Left ventricle myocardium inferior (tissue), 1 donor: ENCODE results near the gene PLXNA4. TPM values are rescaled to one million over a fixed set of nuclear protein-coding genes. Genes with fewer than 3 reads are reported as not detected.
A peak's percentile ranks its signal among the peaks of the same experiment; 100 is the strongest.

Experiments
- DNase-seq: peaks from one replicate; pipeline ENCODE4 v3.0.0-alpha.2; 2020
- H3K27ac ChIP-seq: fragments of 200-600 bp; replicated peaks from 2 replicates; pipeline ENCODE4 v1.8.0; 2021
- H3K27me3 ChIP-seq: fragments of 200-600 bp; 2 replicates; pipeline ENCODE4 v1.8.0; 2021; ENCODE audit warnings: low read depth
- H3K36me3 ChIP-seq: fragments of 200-600 bp; 2 replicates; pipeline ENCODE4 v1.8.0; 2021
- H3K4me1 ChIP-seq: fragments of 200-600 bp; 2 replicates; pipeline ENCODE4 v1.8.0; 2021
- H3K4me3 ChIP-seq: fragments of 200-600 bp; 2 replicates; pipeline ENCODE4 v1.8.0; 2021; ENCODE audit warnings: mild to moderate bottlenecking, moderate library complexity
- H3K9me3 ChIP-seq: fragments of 200-600 bp; replicated peaks from 2 replicates; pipeline ENCODE4 v1.8.0; 2021
- intact Hi-C: fragments of 100-400 bp; cut with micrococcal nuclease; formaldehyde crosslinking; loops from one replicate; pipeline ENCODE4 v1.11.0; 2022
- total RNA-seq: library from RNA; stranded (reverse); fragmentation: NEBNext Ultra II Directional; extraction: Animal tissue kit (Norgen Biotek cat#: 25700); gene quantifications from one replicate; pipeline ENCODE4 v1.2.1, GENCODE V29; 2021
- TF ChIP-seq, protein P1 (sequence below): fragments of 200-600 bp; IDR thresholded peaks from 2 replicates; pipeline ENCODE4 v1.8.0; 2021; ENCODE audit warnings: antibody characterized with exemption, mild to moderate bottlenecking, borderline replicate concordance
- donor health status: DM: no; HTN: yes; CAD: no; lungs with severe emphysema.

The PLXNA4 gene
- total RNA-seq, 1 donor from 2014 or later = 18.1 TPM

DNA sequence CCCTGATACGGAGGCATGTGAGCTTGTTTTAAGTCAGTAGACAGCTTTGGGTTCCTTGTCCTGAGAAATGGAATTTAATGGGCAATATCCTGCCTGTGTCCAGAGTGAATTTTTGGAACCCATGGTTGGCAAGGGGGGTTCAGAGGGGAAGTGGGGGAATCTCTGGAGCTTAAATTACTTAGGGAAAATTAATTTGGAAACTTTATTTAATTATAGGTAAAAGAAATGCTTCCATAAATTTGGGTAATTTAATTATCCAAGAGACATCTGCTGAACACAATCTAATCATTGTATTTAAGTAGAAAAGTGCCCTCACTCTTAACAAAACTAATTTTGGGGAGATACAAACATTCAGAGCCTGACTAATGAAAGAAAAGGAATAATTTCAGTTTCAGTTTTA lies 99.7 kb downstream of the PLXNA4 start:
- H3K4me3 ChIP-seq = no peak overlapping the region
- no peaks in the 10 kb centered on the region for H3K27me3 ChIP-seq
- peaks cover 65% of the 10 kb centered on the region for H3K4me1 ChIP-seq
- no peaks in the 10 kb centered on the region for H3K36me3 ChIP-seq
- H3K9me3 ChIP-seq = no peaks in the 10 kb centered on the region
- DNase-seq = no peak
- H3K27ac ChIP-seq = no peak overlapping the region
- TF ChIP-seq, protein P1, sequence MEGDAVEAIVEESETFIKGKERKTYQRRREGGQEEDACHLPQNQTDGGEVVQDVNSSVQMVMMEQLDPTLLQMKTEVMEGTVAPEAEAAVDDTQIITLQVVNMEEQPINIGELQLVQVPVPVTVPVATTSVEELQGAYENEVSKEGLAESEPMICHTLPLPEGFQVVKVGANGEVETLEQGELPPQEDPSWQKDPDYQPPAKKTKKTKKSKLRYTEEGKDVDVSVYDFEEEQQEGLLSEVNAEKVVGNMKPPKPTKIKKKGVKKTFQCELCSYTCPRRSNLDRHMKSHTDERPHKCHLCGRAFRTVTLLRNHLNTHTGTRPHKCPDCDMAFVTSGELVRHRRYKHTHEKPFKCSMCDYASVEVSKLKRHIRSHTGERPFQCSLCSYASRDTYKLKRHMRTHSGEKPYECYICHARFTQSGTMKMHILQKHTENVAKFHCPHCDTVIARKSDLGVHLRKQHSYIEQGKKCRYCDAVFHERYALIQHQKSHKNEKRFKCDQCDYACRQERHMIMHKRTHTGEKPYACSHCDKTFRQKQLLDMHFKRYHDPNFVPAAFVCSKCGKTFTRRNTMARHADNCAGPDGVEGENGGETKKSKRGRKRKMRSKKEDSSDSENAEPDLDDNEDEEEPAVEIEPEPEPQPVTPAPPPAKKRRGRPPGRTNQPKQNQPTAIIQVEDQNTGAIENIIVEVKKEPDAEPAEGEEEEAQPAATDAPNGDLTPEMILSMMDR = no peak
- intact Hi-C loops = no loop called here

DNA sequence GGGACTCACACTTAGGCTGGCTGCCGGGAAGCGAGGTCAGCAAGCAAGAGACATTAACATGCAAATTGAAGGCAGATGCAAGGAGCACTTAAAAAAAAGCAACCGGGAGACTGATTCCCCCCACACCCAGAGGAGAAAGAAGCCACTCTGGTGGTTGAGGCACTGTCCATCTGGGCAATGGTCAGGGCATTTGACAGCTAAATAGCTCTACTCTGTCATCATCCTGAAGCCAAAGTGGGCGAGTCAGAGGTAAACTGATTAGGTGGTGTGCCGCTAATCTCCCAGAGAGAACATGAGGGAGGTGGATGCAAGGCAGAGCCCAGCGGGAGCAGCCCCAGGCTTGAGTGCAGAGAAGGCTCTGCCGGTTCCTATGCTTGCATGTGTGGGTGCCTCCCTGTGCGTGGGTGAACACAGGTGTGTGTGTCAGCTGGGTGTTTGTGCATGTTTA lies 100.6 kb downstream of the PLXNA4 start:
- Histone ChIP-seq H3K4me3 (no peak overlapping the region), H3K4me1 (peaks cover 66% of the 10 kb centered on the region), H3K9me3 (no peaks in the 10 kb centered on the region), H3K27me3 (no peaks in the 10 kb centered on the region), H3K36me3 (no peaks in the 10 kb centered on the region), H3K27ac (no peak overlapping the region)
- no peak for DNase-seq
- intact Hi-C loops = no loop called here
- TF ChIP-seq, protein P1 = no peak

DNA sequence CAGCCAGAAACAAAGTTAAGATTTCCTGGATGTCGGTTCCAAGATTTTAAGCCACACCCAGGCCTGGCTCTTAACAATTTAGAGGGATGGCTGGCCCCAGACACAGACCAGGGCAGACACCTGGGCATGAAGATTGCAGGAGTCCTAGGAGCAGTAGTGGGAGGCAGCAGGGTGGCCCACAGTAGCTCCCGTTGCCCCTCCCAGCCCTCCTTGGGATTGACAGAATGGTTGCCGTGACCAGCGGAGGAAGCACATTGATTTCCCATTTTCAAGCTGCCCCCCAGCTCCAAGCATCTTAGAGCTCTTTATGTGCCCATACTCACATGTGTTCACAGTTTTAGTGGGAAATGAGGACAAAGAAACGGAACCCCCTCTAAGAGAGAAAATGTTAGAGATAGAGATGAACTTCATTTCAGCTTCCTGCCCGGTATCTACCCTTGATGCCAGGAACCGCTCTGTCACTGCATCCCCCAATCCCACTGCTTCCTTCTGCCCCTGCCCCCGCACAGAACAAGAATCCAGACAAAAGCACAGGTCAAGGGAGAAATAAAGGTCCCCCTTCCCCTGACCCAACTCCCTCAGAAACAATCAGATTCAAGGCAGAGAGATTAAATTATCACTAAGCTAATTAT lies 101.1 kb downstream of the PLXNA4 start:
- Histone ChIP-seq H3K27ac (no peak overlapping the region), H3K4me3 (no peak overlapping the region), H3K27me3 (no peaks in the 10 kb centered on the region), H3K9me3 (no peaks in the 10 kb centered on the region), H3K36me3 (no peaks in the 10 kb centered on the region), H3K4me1 (peaks cover 61% of the 10 kb centered on the region)
- DNase-seq = no peak
- intact Hi-C loops = no loop called here
- TF ChIP-seq, protein P1 = no peak

DNA sequence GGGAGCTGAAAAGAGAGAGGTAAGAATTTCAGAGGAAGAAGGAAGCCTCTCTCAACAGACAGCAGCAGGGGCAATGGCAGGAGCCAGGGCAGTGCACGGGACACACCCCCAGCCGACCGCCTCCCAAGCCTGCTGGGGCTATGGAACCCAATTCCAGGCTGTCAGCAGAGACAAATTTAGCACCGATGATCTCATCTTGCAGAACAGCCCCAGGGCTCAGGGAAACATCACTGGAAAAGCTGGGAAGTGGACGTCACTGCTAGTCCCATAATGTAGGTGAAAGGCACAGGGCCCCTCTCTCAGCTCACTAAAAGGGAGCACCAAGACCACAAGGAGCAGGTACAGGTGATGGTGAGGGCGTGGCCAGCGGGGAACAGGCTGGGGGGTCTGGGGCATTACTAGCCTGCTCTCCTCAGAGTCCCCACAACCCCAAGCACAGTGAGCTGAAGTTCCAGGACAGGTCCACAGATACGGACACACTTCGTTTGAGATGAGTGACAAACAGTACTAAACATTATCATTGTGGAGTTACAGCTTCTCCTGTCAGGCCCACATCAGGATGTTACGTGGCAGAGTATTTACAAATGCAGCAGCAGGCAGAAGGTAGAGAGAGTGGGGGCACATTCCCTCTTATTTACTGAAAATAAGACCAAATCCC lies 103.7 kb downstream of the PLXNA4 start:
- peak; percentile 72 for DNase-seq
- Histone ChIP-seq H3K4me1 (peaks cover 57% of the 10 kb centered on the region), H3K27me3 (no peaks in the 10 kb centered on the region), H3K27ac (peak overlapping the region; percentile 90), H3K4me3 (no peak overlapping the region), H3K36me3 (no peaks in the 10 kb centered on the region), H3K9me3 (no peaks in the 10 kb centered on the region)
- intact Hi-C loops = no loop called here
- TF ChIP-seq, protein P1 = no peak

DNA sequence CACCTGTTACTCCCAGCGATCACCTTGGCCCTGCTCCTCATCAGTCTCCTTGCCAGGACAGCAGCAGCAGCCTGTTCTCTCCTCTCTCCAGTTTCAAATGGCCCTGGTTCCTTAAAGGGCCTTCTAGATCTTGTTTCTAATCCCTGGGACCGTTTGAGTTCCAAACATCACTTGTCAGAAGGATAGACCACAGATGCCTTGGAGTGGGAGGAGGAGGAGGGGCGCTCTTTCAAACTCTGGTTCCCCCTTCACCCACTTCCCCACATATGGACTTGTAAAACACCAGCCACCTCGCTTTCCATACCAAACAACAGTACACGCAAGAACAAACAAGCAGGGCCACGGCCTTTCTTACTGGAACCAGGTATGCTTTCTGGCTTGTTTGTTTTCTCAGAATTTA lies 104.8 kb downstream of the PLXNA4 start:
- intact Hi-C loops = no loop called here
- Histone ChIP-seq H3K36me3 (no peaks in the 10 kb centered on the region), H3K27ac (peak overlapping the region; percentile 90), H3K9me3 (no peaks in the 10 kb centered on the region), H3K4me3 (no peak overlapping the region), H3K4me1 (peaks cover 54% of the 10 kb centered on the region), H3K27me3 (no peaks in the 10 kb centered on the region)
- no peak for DNase-seq
- TF ChIP-seq, protein P1 = no peak
